Measurements from ENCODE around the gene PTPN1.
"Not testable (repeated sequence)": the region's sequence is repeated elsewhere in the genome, so short reads cannot be mapped to it uniquely, and the experiment has no call there.

The PTPN1 gene

GRCh38 chr20:50595988-50596693 is 86.0 kb downstream of the PTPN1 start:
- no peak for FAIRE-seq

- no peak for FAIRE-seq
These were observed 86.5 kb downstream of the PTPN1 start for GRCh38 chr20:50596694-50597021.

- FAIRE-seq, result no peak
These were observed 87.3 kb downstream of the PTPN1 start for GRCh38 chr20:50597406-50597969.

GRCh38 chr20:50598074-50598473 is 87.9 kb downstream of the PTPN1 start:
- FAIRE-seq, result no peak

GRCh38 chr20:50598768-50599167 is 88.6 kb downstream of the PTPN1 start:
- FAIRE-seq, result not testable (repeated sequence)

- FAIRE-seq, result no peak
These were observed 90.2 kb downstream of the PTPN1 start for GRCh38 chr20:50600281-50600895.

GRCh38 chr20:50601511-50602431 is 91.6 kb downstream of the PTPN1 start:
- no peak for FAIRE-seq

- no peak for FAIRE-seq
These were observed 92.4 kb downstream of the PTPN1 start for GRCh38 chr20:50602432-50603088.

GRCh38 chr20:50604451-50604850 is 94.3 kb downstream of the PTPN1 start:
- no peak for FAIRE-seq

- no peak for FAIRE-seq
These were observed 95.0 kb downstream of the PTPN1 start for GRCh38 chr20:50605136-50605535.

- FAIRE-seq, result no peak
These were observed 97.3 kb downstream of the PTPN1 start for GRCh38 chr20:50607436-50607835.

GRCh38 chr20:50607850-50608749 is 97.9 kb downstream of the PTPN1 start:
- FAIRE-seq, result no peak

- no peak for FAIRE-seq
These were observed 98.5 kb downstream of the PTPN1 start for GRCh38 chr20:50608750-50609104.

- no peak for FAIRE-seq
These were observed 99.3 kb downstream of the PTPN1 start for GRCh38 chr20:50609438-50609989.

- FAIRE-seq, result no peak
These were observed 100.1 kb downstream of the PTPN1 start for GRCh38 chr20:50610212-50610718.

- FAIRE-seq, result no peak
These were observed 101.1 kb downstream of the PTPN1 start for GRCh38 chr20:50611128-50611810.

GRCh38 chr20:50613438-50614169 is 103.4 kb downstream of the PTPN1 start:
- FAIRE-seq, result no peak

- FAIRE-seq, result no peak
These were observed 105.2 kb downstream of the PTPN1 start for GRCh38 chr20:50615407-50615806.

- no peak for FAIRE-seq
These were observed 106.8 kb downstream of the PTPN1 start for GRCh38 chr20:50617022-50617421.

- FAIRE-seq, result no peak
These were observed 108.4 kb downstream of the PTPN1 start for GRCh38 chr20:50618537-50618936.

Measured in A204.1 (cell line).